Mucosa of descending colon (tissue), 3 donors: ENCODE results near the gene SLC6A12. TPM values are rescaled to one million over a fixed set of nuclear protein-coding genes. Genes with fewer than 3 reads are reported as not detected.

Source experiments
- ATAC-seq: fragments of 200-7000 bp; cut with Tn5 transposase; one replicate; pipeline ENCODE4 v1.9.1; 2020; ENCODE audit warnings: mild to moderate bottlenecking, moderate library complexity
- DNase-seq, 3 donors: peaks; one replicate each; pipeline ENCODE4 v3.0.0-alpha.2; 2020
- H3K36me3 ChIP-seq: fragments of 200-600 bp; one replicate; pipeline ENCODE4 v1.8.0; 2021; ENCODE audit warnings: low read depth, mild to moderate bottlenecking
- H3K4me1 ChIP-seq: fragments of 200-600 bp; one replicate; pipeline ENCODE4 v1.8.0; 2021; ENCODE audit warnings: low read depth, mild to moderate bottlenecking
- H3K4me3 ChIP-seq: fragments of 200-600 bp; one replicate; pipeline ENCODE4 v1.8.0; 2021; ENCODE audit warnings: mild to moderate bottlenecking
- H3K9me3 ChIP-seq: fragments of 200-600 bp; one replicate; pipeline ENCODE4 v1.8.0; 2021; ENCODE audit warnings: mild to moderate bottlenecking
- CTCF ChIP-seq: fragments of 200-600 bp; IDR thresholded peaks from one replicate; pipeline ENCODE4 v1.8.0; 2022; ENCODE audit warnings: antibody characterized with exemption, mild to moderate bottlenecking
- intact Hi-C, 2 donors: fragments of 100-400 bp; cut with DNase I in 1 of 2; cut with micrococcal nuclease in 1 of 2; formaldehyde crosslinking; loops; one replicate each; pipeline versions ENCODE4 v1.11.0 to v1.11.1; 2022; cut with DNase I, micrococcal nuclease
- total RNA-seq, 3 donors: library from RNA; stranded (reverse); fragmentation: NEBNext Ultra II Directional in 2 of 3; extraction: Animal tissue kit (Norgen Biotek cat#: 25700) in 2 of 3; gene quantifications; one replicate each; pipeline versions ENCODE4 v1.2.1 to v1.2.4, GENCODE V29; 2021 to 2023
- donor health status: DM: no; HTN: no; CAD: no; lungs with moderate emphysema.
- donor health status: DM: no; HTN: no; CAD: no.
- donor health status: DM: no; HTN: yes; CAD: no.

Gene SLC6A12
- total RNA-seq, 3 donors from 2014 or later, result 1.3 to 5.1 TPM; not detected in 1

DNA sequence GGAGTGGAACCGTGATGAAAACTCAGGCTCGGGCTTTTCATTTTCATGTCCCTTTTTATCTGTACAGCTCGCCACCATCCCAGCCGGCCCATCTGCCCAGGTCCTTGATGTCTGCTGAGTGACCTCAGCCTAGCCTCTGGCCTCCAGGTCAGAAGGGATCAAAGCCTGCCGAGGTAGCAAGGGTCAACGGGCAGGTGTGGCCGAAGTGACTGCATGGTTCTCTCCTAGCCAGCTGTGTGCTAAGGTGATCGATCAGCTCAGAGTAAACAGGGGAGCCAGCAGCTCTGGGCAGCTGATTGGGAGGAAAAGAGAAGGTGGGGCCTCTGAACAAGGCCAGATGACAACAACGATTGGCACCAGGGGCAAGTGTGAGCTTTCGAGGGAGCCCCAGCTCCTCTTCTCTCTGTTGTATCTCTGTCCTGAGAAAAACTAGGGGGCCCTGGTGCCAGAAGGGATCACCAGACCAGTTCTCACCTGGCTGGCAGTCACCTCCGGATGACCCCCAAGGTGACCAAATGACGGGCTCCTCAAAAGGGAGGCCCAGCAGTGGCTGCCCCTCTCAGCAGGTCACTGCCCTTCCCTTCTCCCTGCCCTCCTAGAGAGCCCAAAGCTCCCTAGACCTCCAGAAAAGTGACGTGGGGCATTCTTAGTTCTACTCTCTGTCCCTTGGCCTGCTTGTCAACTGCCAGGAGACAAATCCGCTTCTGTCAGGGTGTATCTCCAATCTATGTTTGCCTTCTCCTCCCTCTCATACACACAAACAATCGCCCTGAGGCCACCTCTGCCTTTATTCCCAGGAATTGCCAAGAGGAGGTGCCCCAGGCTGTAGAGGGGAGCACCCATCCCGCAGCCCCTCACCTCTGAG lies 3.4 kb downstream of the SLC6A12 start:
- H3K4me1 ChIP-seq, result peaks cover 19% of the 10 kb centered on the region
- H3K36me3 ChIP-seq, result no peaks in the 10 kb centered on the region
- ATAC-seq, result peak; percentile 49
- no peaks in the 10 kb centered on the region for H3K9me3 ChIP-seq
- no peak for DNase-seq
- intact Hi-C loops, result no loop called here
- TF ChIP-seq CTCF, result no peak
- H3K4me3 ChIP-seq, result no peak overlapping the region

- no peak for ATAC-seq
- H3K4me3 ChIP-seq, result no peak overlapping the region
- H3K36me3 ChIP-seq, result no peaks in the 10 kb centered on the region
- no peak for TF ChIP-seq CTCF
- no peaks in the 10 kb centered on the region for H3K9me3 ChIP-seq
- no peak for DNase-seq
- peaks cover 19% of the 10 kb centered on the region for H3K4me1 ChIP-seq
- intact Hi-C loops, result no loop called here
Observed at GRCh38 chr12:209851-210250, 4.1 kb downstream of the SLC6A12 start.

- Histone ChIP-seq H3K4me3 (no peak overlapping the region), H3K36me3 (no peaks in the 10 kb centered on the region), H3K4me1 (peaks cover 19% of the 10 kb centered on the region), H3K9me3 (no peaks in the 10 kb centered on the region)
- ATAC-seq (peak; percentile 62), DNase-seq (no peak)
- intact Hi-C loops, result no loop called here
- no peak for TF ChIP-seq CTCF
Observed at GRCh38 chr12:209246-209645, 4.7 kb downstream of the SLC6A12 start.

DNA sequence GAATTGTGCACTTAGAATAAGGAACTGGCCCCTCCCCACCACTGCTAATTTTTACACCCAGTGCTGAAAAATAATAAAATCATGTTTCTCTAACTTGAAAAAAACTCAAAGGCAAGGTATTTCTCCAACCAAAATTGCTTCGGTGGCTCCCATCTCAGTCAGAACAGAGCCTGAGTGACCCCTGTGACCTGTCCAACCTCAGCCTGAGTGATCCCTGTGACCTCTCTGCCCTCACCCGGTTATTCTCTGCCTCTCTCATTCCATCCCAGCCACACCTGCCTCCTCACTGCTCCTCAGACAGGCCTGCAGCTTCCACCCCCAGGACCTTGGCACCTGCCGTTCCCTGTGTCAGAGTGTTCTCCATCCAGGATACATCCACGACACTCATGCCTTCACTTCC lies 5.1 kb downstream of the SLC6A12 start:
- Histone ChIP-seq H3K36me3 (no peaks in the 10 kb centered on the region), H3K4me1 (peaks cover 18% of the 10 kb centered on the region), H3K4me3 (no peak overlapping the region), H3K9me3 (no peaks in the 10 kb centered on the region)
- ATAC-seq, result peak; percentile 23
- DNase-seq, result no peak
- intact Hi-C loops, result no loop called here
- TF ChIP-seq CTCF, result no peak

DNA sequence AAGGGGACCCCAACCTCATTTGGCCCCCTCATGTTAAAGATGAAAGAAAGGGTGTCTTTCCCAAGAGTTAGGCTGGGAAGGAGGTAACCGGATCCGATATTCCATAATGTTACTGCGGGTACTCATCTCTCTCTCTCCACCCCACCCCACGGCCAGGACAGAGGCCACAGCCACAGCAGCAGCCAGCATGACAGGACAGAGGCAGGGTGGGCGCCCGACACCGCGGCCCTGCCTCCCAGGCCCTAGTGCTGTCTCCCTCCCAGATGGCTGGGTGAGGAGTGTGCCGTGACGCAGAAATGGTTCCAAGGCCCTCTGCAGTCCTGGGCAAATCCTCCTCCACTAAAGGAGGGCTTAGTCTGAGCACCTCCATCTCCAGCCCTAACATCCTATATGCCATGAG lies 6.2 kb downstream of the SLC6A12 start:
- Histone ChIP-seq H3K4me3 (no peak overlapping the region), H3K9me3 (no peaks in the 10 kb centered on the region), H3K4me1 (peaks cover 8% of the 10 kb centered on the region), H3K36me3 (no peaks in the 10 kb centered on the region)
- DNase-seq (no peak), ATAC-seq (no peak)
- intact Hi-C loops, result no loop called here
- TF ChIP-seq CTCF, result no peak
